ENCODE results near the gene HP.
"Not testable (repeated sequence)": the region's sequence is repeated elsewhere in the genome, so short reads cannot be mapped to it uniquely, and the experiment has no call there.

HP gene

GRCh38 chr16:72043539-72043938, 10.8 kb upstream of the HP start:
- no peak for DNase-seq

DNA sequence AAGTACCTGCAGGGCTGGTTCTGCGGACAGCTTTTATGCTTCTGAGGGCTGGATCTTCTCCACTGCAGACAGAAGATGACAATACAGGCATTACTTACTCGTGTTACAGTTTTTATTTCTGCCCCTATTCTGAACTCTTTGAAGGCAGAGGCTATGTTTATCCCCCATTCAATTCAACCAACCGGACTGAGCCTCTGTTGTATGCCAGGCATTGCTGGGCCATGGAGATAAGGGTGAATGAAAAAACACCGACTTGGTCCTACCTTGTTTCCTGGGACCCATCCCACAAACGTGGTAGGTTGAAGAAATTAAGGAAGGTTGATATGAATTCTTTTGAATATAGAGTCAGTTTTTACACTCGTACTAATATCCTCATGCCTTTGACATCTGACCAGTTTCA, 10.0 kb upstream of the HP start:
- DNase-seq: no peak

- DNase-seq: no peak
Measured at GRCh38 chr16:72044825-72045359, 9.4 kb upstream of the HP start.

DNA sequence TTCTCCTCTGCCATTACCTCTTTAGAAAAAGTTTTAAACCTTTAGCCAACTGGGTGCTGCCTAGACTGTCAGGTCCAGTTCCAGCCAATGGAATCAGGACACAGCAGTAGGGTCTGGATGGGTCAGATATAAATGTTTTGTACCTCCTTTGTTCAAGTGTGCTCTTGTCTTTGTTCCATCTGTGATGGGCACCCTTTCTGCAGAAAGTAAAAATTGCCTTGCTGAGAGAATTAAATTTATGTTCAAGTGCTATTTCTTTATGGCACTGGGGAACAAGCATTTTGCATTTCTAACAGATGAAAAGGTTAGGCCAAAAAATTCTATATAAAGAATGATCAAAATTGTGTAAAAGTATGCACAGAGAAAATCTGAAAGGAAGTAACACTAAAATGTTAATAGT, 5.2 kb upstream of the HP start:
- no peak for DNase-seq

DNA sequence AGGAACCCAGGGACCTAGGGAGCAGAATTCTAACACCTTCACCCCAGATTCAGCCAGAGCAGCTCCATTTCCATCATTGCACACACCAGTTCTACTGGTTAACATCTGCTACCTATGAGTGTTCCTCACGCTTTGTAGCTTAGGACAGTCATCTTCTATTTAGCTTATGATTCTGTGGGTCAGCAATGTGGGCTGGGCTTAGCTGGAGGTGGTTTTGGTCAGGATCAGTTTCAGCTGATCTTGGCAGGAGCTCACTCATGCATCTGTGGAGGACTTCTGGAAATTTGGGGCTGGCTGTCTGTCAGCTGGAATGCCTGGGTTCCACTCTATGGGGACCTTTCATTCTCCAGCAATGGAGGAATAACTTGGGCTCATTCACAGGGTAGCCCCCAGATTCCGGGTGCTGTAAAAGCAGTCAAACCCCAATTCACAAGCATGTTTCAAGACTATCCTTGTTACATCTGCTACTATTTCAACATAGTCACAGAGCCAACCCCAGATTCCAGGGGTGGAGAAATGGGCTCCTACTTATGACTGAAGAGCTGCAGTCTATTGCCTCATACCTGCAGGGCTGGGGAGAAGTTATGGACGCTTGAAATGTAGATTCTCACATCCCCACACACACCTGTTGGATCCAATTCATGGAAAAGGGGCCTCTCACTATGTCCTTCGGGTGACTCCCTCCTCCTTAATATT, 3.4 kb upstream of the HP start:
- no peak for DNase-seq

- DNase-seq: no peak
Measured at GRCh38 chr16:72051818-72052217, 2.5 kb upstream of the HP start.

DNA sequence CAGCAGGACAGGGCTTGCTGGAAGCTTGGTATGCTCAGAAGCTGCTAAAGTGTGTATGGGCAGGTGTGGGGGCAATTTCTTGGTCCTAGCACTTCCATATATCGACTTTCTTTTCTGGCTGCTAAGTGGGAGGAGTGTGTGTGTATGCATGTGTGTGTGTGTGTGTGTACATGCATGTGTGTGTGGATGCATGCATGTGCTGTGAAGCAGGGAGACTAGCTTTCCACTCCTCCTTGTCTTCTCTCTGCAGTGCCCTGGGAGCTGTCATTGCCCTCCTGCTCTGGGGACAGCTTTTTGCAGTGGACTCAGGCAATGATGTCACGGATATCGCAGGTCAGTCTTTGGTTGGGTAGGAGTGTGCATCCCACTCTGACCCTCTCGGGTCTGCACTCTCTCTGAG, 1.6 kb downstream of the HP start:
- no peak for DNase-seq

- DNase-seq: not testable (repeated sequence)
Measured at GRCh38 chr16:72057313-72057712, 3.0 kb downstream of the HP start.

- not testable (repeated sequence) for DNase-seq
Measured at GRCh38 chr16:72059060-72059459, 4.8 kb downstream of the HP start.

DNA sequence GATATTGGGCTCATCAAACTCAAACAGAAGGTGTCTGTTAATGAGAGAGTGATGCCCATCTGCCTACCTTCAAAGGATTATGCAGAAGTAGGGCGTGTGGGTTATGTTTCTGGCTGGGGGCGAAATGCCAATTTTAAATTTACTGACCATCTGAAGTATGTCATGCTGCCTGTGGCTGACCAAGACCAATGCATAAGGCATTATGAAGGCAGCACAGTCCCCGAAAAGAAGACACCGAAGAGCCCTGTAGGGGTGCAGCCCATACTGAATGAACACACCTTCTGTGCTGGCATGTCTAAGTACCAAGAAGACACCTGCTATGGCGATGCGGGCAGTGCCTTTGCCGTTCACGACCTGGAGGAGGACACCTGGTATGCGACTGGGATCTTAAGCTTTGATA, 6.1 kb downstream of the HP start:
- no peak for DNase-seq

GRCh38 chr16:72061564-72061963, 7.3 kb downstream of the HP start:
- DNase-seq: no peak

DNA sequence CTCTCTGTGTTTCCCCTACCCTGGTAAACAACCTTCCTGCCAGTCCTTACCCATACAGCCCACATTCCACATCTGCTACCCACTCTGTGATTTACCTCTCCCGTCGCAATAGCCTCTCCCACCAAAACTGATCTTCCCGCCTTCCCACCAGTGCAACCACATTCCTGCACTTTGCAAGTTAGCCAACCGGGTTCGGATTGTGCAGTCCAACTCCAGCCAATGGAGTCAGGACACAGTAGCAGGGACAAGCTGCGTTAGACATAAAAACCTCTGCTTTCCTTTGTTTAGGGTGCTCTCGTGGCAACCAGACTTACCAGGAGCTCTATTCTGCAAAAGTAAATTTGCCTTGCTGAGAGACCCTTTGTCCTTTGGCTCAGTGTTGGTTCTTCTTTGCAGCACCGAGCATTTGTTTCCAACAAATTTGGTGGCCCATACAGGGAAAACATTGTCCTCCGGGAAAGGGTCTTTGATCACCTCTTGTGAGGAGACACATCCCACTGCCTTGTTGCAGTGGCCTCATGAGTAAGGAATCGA, 10.1 kb downstream of the HP start:
- no peak for DNase-seq

DNA sequence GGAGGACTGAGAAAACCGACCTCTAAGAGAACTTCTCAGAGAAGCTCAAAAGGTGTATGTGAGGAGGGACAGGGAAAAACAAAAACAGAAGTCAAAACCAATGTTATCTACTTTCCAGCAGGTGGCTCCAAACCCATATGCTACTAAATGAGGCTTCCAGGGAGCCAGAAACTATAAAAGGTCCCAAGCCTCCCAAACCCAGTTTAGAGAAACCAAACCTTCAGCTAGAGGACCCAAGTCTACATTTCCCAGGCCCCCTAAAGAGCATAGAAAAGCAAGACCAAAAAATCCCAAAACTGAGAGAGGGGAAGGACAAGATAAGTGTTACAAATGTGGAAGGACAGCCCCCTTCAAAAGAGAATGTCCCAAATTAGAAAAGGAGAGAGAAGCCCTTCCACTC, 12.4 kb downstream of the HP start:
- DNase-seq: no peak

GRCh38 chr16:72068930-72069329, 14.6 kb downstream of the HP start:
- DNase-seq: no peak

- no peak for DNase-seq
Measured at GRCh38 chr16:72072514-72073342, 18.4 kb downstream of the HP start.

DNA sequence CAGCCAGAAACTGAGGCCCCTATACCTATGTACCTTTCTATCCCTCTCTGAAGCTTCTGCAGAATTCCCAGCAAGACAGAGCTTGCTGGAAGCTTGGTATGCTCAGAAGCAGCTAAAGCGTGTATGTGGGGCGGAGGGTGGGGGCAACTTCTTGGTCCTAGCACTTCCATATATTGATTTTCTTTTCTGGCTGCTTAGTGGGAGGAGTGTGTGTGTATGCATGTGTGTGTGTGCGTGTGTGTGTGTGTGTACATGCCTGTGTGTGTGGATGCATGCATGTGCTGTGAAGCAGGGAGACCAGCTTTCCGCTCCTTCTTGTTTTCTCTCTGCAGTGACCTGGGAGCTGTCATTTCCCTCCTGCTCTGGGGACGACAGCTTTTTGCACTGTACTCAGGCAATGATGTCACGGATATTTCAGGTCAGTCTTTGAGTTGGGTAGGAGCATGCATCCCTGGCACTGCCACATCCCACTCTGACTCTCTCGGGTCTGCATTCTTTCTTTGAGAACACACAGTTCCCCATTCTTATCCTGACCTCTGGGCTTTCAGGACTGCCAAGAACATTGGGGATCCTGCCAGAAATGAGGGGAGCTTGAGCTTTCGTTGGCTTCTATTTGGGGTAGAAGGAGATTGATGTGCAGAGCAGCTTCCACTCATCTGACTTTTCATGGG, 19.4 kb downstream of the HP start:
- DNase-seq: no peak

- DNase-seq: not testable (repeated sequence)
Measured at GRCh38 chr16:72075067-72075466, 20.8 kb downstream of the HP start.

DNA sequence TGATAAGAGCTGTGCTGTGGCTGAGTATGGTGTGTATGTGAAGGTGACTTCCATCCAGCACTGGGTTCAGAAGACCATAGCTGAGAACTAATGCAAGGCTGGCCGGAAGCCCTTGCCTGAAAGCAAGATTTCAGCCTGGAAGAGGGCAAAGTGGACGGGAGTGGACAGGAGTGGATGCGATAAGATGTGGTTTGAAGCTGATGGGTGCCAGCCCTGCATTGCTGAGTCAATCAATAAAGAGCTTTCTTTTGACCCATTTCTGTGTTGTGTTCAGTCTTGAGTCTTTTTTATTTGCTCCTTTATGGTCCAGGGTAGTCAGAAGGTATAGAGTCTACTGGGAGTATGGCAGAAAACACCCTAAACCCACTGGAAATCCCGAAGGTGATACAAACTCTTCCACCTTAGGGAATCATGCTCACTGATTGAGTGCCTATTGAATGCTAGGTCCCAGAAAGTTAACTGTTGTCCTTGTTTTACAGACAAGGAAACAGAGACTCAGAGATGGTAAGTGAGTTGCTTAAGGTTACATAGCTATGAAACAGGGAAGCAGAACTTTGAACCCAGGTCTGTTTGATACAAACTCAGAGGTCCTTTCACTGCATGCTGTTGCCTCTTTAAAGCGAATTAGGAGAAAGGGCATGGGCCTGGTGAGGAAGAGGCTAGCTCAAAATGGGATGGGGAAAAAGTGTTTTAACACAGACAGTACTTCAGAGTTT, 22.8 kb downstream of the HP start:
- not testable (repeated sequence) for DNase-seq

DNA sequence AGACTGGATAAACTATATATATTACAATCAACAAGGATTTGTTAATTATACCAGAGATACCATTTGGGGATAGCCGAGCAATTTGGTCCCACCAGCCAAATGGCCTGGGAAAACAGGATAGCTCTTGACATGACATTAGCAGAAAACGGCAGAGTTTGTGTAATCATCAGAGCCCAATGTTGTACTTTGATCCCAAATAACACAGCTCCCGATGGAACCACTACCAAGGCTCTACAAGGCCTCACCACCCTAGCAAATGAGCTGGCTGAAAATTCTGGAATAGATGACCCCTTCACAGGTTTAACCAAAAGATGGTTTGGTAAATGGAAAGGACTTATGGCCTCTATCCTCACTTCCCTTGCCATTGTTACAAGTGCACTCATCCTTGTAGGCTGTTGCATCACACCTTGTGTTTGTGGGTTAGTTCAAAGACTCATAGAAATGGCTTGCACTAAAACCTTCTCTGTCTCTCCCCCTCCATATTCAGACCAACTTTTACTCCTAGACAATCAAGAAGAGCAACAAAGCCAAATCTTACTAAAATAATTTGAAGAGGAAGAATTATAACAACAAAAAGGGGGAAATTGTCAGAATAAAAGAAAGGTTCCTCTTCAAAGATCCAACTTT, 29.6 kb downstream of the HP start:
- DNase-seq: no peak

DNA sequence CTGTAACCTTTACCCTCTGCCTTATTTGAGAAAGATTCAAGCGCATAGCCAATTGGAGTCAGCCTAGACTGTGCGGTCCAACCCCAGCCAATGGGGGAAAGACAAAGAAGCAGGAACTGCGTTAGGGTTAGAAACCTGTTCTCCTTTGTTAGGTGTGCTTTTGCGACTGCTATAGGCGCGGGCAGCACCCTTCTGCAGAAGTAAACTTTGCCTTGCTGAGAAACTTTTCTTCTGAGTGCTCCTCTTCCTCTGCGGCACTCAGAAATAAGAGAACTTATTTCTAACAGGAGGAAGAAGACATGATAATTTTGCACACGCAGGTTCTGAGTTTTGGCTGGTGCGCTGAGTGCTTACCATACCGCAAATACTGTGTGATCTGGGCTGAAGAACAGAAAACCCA, 30.1 kb downstream of the HP start:
- no peak for DNase-seq

- DNase-seq: no peak
Measured at GRCh38 chr16:72085002-72085401, 30.7 kb downstream of the HP start.

DNA sequence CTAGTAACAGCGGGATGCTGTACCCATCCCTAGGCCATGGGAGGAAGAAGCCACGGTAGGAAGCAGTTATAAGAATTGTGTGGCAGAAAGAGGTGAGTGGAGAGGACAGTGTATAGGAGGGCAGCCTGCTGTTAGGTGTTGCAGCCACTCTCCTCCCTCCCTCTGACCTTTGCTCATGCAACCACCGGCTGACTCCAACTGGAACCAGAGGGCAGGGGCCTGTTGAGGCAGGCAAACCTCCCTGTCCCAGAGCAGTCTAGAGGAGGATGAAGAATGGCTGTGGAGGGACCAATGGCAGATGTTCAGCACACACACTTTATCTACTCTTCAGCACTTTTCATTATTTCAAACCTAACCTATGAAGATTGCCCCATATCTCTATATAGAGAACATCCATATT, 36.9 kb downstream of the HP start:
- DNase-seq: no peak

Data from stimulated activated CD4-positive, alpha-beta T cell treated with anti-CD3 and anti-CD28 coated beads, Interleukin-4, amount 100 ng/mL, for 4 hours (primary cell).